SK-N-MC (cell line): ENCODE data around the gene PCDHGB2.
A peak's percentile ranks its signal among the peaks of the same experiment; 100 is the strongest.

Experiments used
- EZH2 ChIP-seq: fragments of 200-600 bp; sonication (generic); IDR thresholded peaks from one replicate; pipeline ENCODE4 v1.6.1; 2017; ENCODE audit warnings: antibody characterized with exemption
- POLR2AphosphoS5 ChIP-seq: IDR thresholded peaks from 2 replicates; pipeline ENCODE4 v1.6.1; 2012; ENCODE audit warnings: mild to moderate bottlenecking, low read depth, low read length, borderline replicate concordance

GRCh38 chr5:141320225-141321169, 39.3 kb upstream of the PCDHGB2 start, which contains the start of gene TAF7:
- TF ChIP-seq POLR2AphosphoS5 = peak; percentile 96
- TF ChIP-seq EZH2 = no peak
